NCI-H2081 treated with DMSO at 0.1 percent for 48 hours (cell line): ENCODE data around the gene SCAMP1.

Experiments
- DNase-seq: peaks from one replicate; lab custom pipeline; 2025; lab: John Stamatoyannopoulos, UW

SCAMP1 gene

GRCh38 chr5:78514427-78515330, 154.3 kb downstream of the SCAMP1 start:
- DNase-seq = no peak

DNA sequence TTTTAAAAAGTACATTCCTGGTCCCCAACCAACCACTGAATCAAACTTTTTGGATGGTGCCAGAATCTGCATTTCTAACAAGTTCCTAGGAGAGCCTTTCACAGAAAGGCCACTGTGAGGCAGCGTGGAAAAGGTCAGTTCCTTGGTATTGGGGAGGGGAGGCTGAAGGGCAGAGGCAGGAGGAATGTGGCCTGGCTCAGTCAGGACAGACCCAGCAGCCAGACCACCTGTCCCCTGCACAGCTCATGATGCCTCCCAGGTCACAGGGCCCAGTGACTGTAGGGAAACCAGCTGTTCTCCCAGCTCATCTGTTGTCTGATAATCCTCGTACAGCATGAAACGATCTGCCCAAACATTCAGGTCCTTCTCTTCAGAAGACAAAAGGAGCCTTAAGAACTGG, 155.3 kb downstream of the SCAMP1 start:
- no peak for DNase-seq

GRCh38 chr5:78518365-78519197, 158.2 kb downstream of the SCAMP1 start:
- DNase-seq = no peak

- no peak for DNase-seq
Observed at GRCh38 chr5:78519198-78519941, 159.0 kb downstream of the SCAMP1 start.

GRCh38 chr5:78521455-78521854, 161.0 kb downstream of the SCAMP1 start:
- DNase-seq = no peak

GRCh38 chr5:78522476-78523260, 162.3 kb downstream of the SCAMP1 start:
- no peak for DNase-seq

GRCh38 chr5:78523314-78524193, 163.1 kb downstream of the SCAMP1 start:
- DNase-seq = no peak

DNA sequence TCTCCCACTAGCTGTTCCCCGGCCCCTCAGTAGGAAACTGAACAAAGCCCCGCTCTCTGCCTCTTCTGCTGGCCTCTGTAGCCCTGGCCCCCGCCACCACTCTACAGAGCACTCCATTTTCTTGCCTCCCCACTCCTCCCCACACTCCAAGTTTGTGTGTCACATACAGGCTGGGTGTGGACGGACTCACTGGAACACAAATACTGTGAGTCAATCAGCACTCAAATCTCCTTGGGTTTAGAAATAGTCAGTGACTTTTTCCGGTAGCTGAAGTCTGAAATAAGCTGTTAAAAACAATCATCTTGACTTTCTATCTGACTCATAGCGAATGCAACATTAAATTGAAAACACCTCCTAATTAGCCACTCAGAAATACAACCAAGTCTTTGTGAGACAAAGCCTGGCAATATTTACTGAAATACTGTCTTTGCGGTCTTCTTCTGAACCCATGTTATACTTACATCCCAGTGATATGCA, 165.7 kb downstream of the SCAMP1 start:
- no peak for DNase-seq

DNA sequence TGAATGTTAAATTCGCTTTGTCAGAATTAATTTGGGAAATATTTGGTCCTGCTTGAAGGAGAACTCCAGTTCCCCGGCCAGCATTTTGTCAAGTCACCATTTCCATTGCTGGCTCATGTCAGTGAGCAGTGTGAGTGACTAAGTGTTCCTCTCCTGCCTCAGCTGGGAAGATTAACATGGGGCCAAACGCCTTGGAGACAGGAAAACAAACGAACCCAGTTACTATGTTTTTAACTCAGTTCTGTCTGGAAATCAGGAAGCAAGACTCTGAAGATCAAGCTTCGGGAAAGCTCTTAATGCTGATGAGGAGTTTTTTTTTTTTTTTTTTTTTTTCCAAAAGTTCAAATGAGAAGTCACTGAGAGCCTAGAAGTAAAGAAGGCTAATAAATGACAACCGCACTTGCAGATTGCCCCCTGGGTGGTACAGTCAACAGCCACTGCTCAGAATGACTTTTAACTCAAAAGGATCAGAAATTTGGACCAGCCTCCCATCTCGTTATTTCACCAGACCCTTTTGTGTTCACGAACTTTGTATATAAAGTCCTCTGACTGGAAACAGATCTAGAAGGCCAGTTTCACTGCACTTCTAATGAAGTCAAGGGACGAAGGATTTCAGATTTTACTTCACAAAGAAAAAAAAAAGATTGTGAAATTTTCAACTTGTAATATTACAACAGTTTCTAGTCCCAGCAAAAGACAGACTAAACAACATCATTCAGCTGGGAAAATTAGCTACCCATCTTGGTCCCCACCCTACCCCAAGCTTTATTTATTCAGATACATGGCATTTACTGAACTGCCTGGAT, 166.8 kb downstream of the SCAMP1 start:
- no peak for DNase-seq

- DNase-seq = no peak
Observed at GRCh38 chr5:78527925-78528324, 167.5 kb downstream of the SCAMP1 start.
